Peyer's patch (tissue), 4 donors: ENCODE results near the gene CFAP54. TPM values are rescaled to one million over a fixed set of nuclear protein-coding genes. Genes with fewer than 3 reads are reported as not detected.

Experiments used
- DNase-seq, 3 donors: peaks; one replicate each; pipeline ENCODE4 v3.0.0-alpha.2; 2017 to 2019
- H3K27ac ChIP-seq, 4 donors: fragments of 200-600 bp; sonication (generic); one replicate each; pipeline ENCODE4 v1.5.1; 2016 to 2019
- H3K27me3 ChIP-seq, 2 donors: fragments of 200-600 bp; sonication (generic); one replicate each; pipeline ENCODE4 v1.5.1; 2019
- H3K36me3 ChIP-seq, 3 donors: fragments of 200-600 bp; sonication (generic); one replicate each; pipeline ENCODE4 v1.5.1; 2016 to 2019
- H3K4me1 ChIP-seq, 4 donors: fragments of 200-600 bp; sonication (generic); one replicate each; pipeline ENCODE4 v1.5.1; 2016 to 2019
- H3K4me3 ChIP-seq, 4 donors: fragments of 200-600 bp; sonication (generic); 1 replicate in 3 of 4; 2 replicates in 1 of 4; pipeline ENCODE4 v1.5.1; 2016 to 2019; ENCODE audit warnings: mild to moderate bottlenecking in 1 of 4
- H3K9me3 ChIP-seq, 4 donors: fragments of 200-600 bp; sonication (generic); one replicate each; pipeline ENCODE4 v1.5.1; 2016 to 2019; ENCODE audit warnings: mild to moderate bottlenecking in 1 of 4
- CTCF ChIP-seq, 6 experiments: fragments of 450-650 bp in 4 of 6; fragments of 200-600 bp in 2 of 6; sonication (generic) in 1 of 6; IDR thresholded peaks; one replicate each; pipeline ENCODE4 v1.5.1; 2017 to 2019; ENCODE audit warnings: antibody characterized with exemption in 6 of 6, mild to moderate bottlenecking in 3 of 6, moderate library complexity in 1 of 6
- POLR2A ChIP-seq, 2 donors: fragments of 450-650 bp; IDR thresholded peaks; one replicate each; pipeline ENCODE4 v1.5.1; 2017; ENCODE audit warnings: antibody characterized with exemption in 2 of 2, mild to moderate bottlenecking in 2 of 2, moderate library complexity in 2 of 2
- total RNA-seq, 4 donors: library from RNA; depleted of rRNA; stranded (reverse); fragments of >200 nt; gene quantifications; one replicate each; pipeline ENCODE4 v1.1.0, GENCODE V29; 2016

The CFAP54 gene
- total RNA-seq, 4 donors from 2014 or later: 0.80 to 2.7 (median 0.83) TPM; not detected in 1

- TF ChIP-seq CTCF (IDR thresholded peaks at IDR 0.05): no peak
- TF ChIP-seq POLR2A (IDR thresholded peaks at IDR 0.05): no peak
- Histone ChIP-seq H3K4me3 (no peak overlapping the region), H3K4me1 (no peaks in the 10 kb centered on the region), H3K27ac (no peak overlapping the region), H3K36me3 (no peaks in the 10 kb centered on the region), H3K27me3 (no peaks in the 10 kb centered on the region), H3K9me3 (no peaks in the 10 kb centered on the region)
- no peak for DNase-seq
Measured at GRCh38 chr12:96889273-96889933, 400.0 kb downstream of the CFAP54 start.

- no peaks in the 10 kb centered on the region for H3K4me1 ChIP-seq
- no peak for DNase-seq
- H3K36me3 ChIP-seq: no peaks in the 10 kb centered on the region
- no peak overlapping the region for H3K4me3 ChIP-seq
- no peaks in the 10 kb centered on the region for H3K9me3 ChIP-seq
- TF ChIP-seq POLR2A (IDR thresholded peaks at IDR 0.05) (no peak), CTCF (IDR thresholded peaks at IDR 0.05) (no peak)
- H3K27ac ChIP-seq: no peak overlapping the region
- H3K27me3 ChIP-seq: no peaks in the 10 kb centered on the region
Measured at GRCh38 chr12:96890331-96890730, 401.0 kb downstream of the CFAP54 start.

- no peak for DNase-seq
- TF ChIP-seq CTCF (IDR thresholded peaks at IDR 0.05) (no peak), POLR2A (IDR thresholded peaks at IDR 0.05) (no peak)
- Histone ChIP-seq H3K27me3 (no peaks in the 10 kb centered on the region), H3K27ac (no peak overlapping the region), H3K36me3 (no peaks in the 10 kb centered on the region), H3K4me3 (no peak overlapping the region), H3K4me1 (no peaks in the 10 kb centered on the region), H3K9me3 (no peaks in the 10 kb centered on the region)
Measured at GRCh38 chr12:96892104-96892503, 402.7 kb downstream of the CFAP54 start.

- no peaks in the 10 kb centered on the region for H3K4me1 ChIP-seq
- no peaks in the 10 kb centered on the region for H3K36me3 ChIP-seq
- DNase-seq: no peak
- TF ChIP-seq POLR2A (IDR thresholded peaks at IDR 0.05): no peak
- no peak for TF ChIP-seq CTCF (IDR thresholded peaks at IDR 0.05)
- H3K4me3 ChIP-seq: no peak overlapping the region
- H3K9me3 ChIP-seq: no peaks in the 10 kb centered on the region
- H3K27me3 ChIP-seq: no peaks in the 10 kb centered on the region
- no peak overlapping the region for H3K27ac ChIP-seq
Measured at GRCh38 chr12:96897421-96897820, 408.0 kb downstream of the CFAP54 start.

- no peaks in the 10 kb centered on the region for H3K27me3 ChIP-seq
- H3K36me3 ChIP-seq: no peaks in the 10 kb centered on the region
- no peak overlapping the region for H3K4me3 ChIP-seq
- TF ChIP-seq POLR2A (IDR thresholded peaks at IDR 0.05): no peak
- TF ChIP-seq CTCF (IDR thresholded peaks at IDR 0.05): no peak
- no peaks in the 10 kb centered on the region for H3K4me1 ChIP-seq
- DNase-seq: no peak
- H3K27ac ChIP-seq: no peak overlapping the region
- H3K9me3 ChIP-seq: no peaks in the 10 kb centered on the region
Measured at GRCh38 chr12:96901175-96901574, 411.8 kb downstream of the CFAP54 start.

GRCh38 chr12:96902076-96902475, 412.7 kb downstream of the CFAP54 start:
- Histone ChIP-seq H3K4me3 (no peak overlapping the region), H3K27me3 (no peaks in the 10 kb centered on the region), H3K27ac (no peak overlapping the region), H3K36me3 (no peaks in the 10 kb centered on the region), H3K9me3 (no peaks in the 10 kb centered on the region), H3K4me1 (no peaks in the 10 kb centered on the region)
- DNase-seq: no peak
- peak in 1 of 6 experiments; percentile 11 for TF ChIP-seq CTCF (IDR thresholded peaks at IDR 0.05)
- no peak for TF ChIP-seq POLR2A (IDR thresholded peaks at IDR 0.05)
